ENCODE results near the gene DAG1. TPM values are rescaled to one million over a fixed set of nuclear protein-coding genes. Genes with fewer than 3 reads are reported as not detected.

DAG1 gene
- total and polyA plus RNA-seq, 2 donors (not counting 1 experiment from before 2014, with no cell fraction given) = 48.7 TPM

DNA sequence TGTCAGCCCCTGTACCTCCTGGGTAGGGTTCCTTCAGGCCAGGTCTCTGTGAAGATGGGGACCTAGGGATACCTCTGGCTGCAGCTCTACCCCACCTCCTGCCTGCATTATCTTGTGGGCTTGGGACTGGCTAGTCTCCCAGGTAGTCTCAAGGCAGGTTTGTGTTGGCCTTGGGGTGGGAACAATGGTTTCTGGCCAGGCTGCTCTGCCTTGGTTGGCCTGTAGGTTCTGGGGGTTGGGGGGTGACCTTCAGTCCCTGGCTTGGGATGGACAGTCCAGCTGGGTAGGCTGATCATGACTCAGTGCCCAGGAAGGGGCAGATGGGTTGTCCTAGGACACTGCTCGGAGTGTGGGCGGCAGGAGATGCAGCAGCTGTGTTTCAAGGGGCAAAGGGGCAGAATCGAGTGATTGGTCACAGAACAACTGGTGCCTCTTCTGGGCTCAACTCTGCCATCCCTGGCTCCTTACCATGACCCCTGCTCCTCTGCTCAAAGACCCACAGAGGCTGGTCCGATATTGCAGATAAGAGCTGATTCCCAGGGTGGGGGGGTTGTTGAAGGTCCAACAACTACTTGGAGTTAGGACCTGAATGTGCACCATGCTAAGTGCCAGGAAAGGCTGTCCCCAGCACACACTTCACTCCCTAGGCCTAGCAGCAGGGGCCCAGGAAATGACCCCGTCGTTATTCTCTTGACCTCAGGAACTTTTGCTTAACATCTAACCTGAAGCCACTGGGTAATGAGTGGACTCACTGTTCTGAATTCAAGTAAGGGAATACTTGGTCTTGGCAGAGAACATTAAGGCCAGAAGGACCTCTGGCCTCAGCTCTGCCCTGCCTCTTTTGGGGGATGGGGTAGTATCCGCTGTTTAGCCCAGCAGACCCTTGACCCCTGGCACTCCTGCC is 66.2 kb downstream of the DAG1 start:
- TF ChIP-seq EZH2 (IDR thresholded peaks at IDR 0.05; ENCODE audit: low read length, missing control alignments) = no peak
- TF ChIP-seq, protein P1, sequence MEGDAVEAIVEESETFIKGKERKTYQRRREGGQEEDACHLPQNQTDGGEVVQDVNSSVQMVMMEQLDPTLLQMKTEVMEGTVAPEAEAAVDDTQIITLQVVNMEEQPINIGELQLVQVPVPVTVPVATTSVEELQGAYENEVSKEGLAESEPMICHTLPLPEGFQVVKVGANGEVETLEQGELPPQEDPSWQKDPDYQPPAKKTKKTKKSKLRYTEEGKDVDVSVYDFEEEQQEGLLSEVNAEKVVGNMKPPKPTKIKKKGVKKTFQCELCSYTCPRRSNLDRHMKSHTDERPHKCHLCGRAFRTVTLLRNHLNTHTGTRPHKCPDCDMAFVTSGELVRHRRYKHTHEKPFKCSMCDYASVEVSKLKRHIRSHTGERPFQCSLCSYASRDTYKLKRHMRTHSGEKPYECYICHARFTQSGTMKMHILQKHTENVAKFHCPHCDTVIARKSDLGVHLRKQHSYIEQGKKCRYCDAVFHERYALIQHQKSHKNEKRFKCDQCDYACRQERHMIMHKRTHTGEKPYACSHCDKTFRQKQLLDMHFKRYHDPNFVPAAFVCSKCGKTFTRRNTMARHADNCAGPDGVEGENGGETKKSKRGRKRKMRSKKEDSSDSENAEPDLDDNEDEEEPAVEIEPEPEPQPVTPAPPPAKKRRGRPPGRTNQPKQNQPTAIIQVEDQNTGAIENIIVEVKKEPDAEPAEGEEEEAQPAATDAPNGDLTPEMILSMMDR (conservative IDR thresholded peaks at IDR 0.05 in 1 of 2, IDR thresholded peaks at IDR 0.05 in 1 of 2; ENCODE audit: low read depth in 1 of 2, low read length in 2 of 2) = no peak
- H3K79me2 ChIP-seq (ENCODE audit: control insufficient read depth, insufficient read depth, low read length) = no peaks in the 10 kb centered on the region
- no peaks in the 10 kb centered on the region for H3K9me3 ChIP-seq (ENCODE audit: control insufficient read depth, insufficient read depth, low read depth, low read length)
- H3K4me3 ChIP-seq (replicated peaks in 1 of 4; ENCODE audit: control extremely low read depth in 1 of 4, insufficient read depth in 1 of 4, low read depth in 3 of 4, low read length in 4 of 4) = no peak overlapping the region
- H3K9ac ChIP-seq (ENCODE audit: insufficient read depth, low read length) = no peak overlapping the region
- H3K27ac ChIP-seq (ENCODE audit: insufficient read depth, low read length) = no peak overlapping the region
- no peak overlapping the region for H3K4me2 ChIP-seq (ENCODE audit: extremely low read depth, insufficient read depth, low read length)
- H3K36me3 ChIP-seq (ENCODE audit: control insufficient read depth, insufficient read depth, low read length) = peaks cover 1% of the 10 kb centered on the region
- H3K4me1 ChIP-seq (ENCODE audit: control insufficient read depth, extremely low read depth, insufficient read depth, low read length) = peaks cover 5% of the 10 kb centered on the region
- no peaks in the 10 kb centered on the region for H4K20me1 ChIP-seq (ENCODE audit: control insufficient read depth, extremely low read depth, insufficient read depth, low read length)
- H3K27me3 ChIP-seq (ENCODE audit: control insufficient read depth, insufficient read depth, low read length) = no peaks in the 10 kb centered on the region
- H2AFZ ChIP-seq (ENCODE audit: low read length) = no peak overlapping the region
- DNase-seq (ENCODE audit: low read depth in 2 of 2) = no peak

GRCh38 chr3:49536875-49537533 is 66.9 kb downstream of the DAG1 start:
- no peak for TF ChIP-seq EZH2 (IDR thresholded peaks at IDR 0.05; ENCODE audit: low read length, missing control alignments)
- TF ChIP-seq, protein P1 (conservative IDR thresholded peaks at IDR 0.05 in 1 of 2, IDR thresholded peaks at IDR 0.05 in 1 of 2; ENCODE audit: low read depth in 1 of 2, low read length in 2 of 2) = no peak
- no peaks in the 10 kb centered on the region for H3K27me3 ChIP-seq (ENCODE audit: control insufficient read depth, insufficient read depth, low read length)
- no peaks in the 10 kb centered on the region for H3K9me3 ChIP-seq (ENCODE audit: control insufficient read depth, insufficient read depth, low read depth, low read length)
- H3K36me3 ChIP-seq (ENCODE audit: control insufficient read depth, insufficient read depth, low read length) = no peaks in the 10 kb centered on the region
- DNase-seq (ENCODE audit: low read depth in 2 of 2) = no peak
- H3K4me1 ChIP-seq (ENCODE audit: control insufficient read depth, extremely low read depth, insufficient read depth, low read length) = peaks cover 5% of the 10 kb centered on the region
- no peak overlapping the region for H3K4me2 ChIP-seq (ENCODE audit: extremely low read depth, insufficient read depth, low read length)
- no peak overlapping the region for H3K27ac ChIP-seq (ENCODE audit: insufficient read depth, low read length)
- H3K9ac ChIP-seq (ENCODE audit: insufficient read depth, low read length) = no peak overlapping the region
- H3K79me2 ChIP-seq (ENCODE audit: control insufficient read depth, insufficient read depth, low read length) = no peaks in the 10 kb centered on the region
- no peak overlapping the region for H2AFZ ChIP-seq (ENCODE audit: low read length)
- H3K4me3 ChIP-seq (replicated peaks in 1 of 4; ENCODE audit: control extremely low read depth in 1 of 4, insufficient read depth in 1 of 4, low read depth in 3 of 4, low read length in 4 of 4) = no peak overlapping the region
- no peaks in the 10 kb centered on the region for H4K20me1 ChIP-seq (ENCODE audit: control insufficient read depth, extremely low read depth, insufficient read depth, low read length)
